BLaER1 (cell line): ENCODE data around the gene PDE10A.

Experiments used
- H3K27ac ChIP-seq: shearing (Covaris generic); formaldehyde crosslinking; 2 replicates; pipeline ENCODE4 v1.8.1; 2022
- H3K27me3 ChIP-seq: shearing (Covaris generic); formaldehyde crosslinking; 2 replicates; pipeline ENCODE4 v1.8.1; 2022
- H3K36me3 ChIP-seq: shearing (Covaris generic); formaldehyde crosslinking; 2 replicates; pipeline ENCODE4 v1.8.1; 2022
- H3K4me1 ChIP-seq: shearing (Covaris generic); formaldehyde crosslinking; 2 replicates; pipeline ENCODE4 v1.8.1; 2022
- H3K4me2 ChIP-seq: shearing (Covaris generic); formaldehyde crosslinking; 2 replicates; pipeline ENCODE4 v1.8.1; 2022
- H3K4me3 ChIP-seq: shearing (Covaris generic); formaldehyde crosslinking; 2 replicates; pipeline ENCODE4 v1.8.1; 2022
- H3K9ac ChIP-seq: shearing (Covaris generic); formaldehyde crosslinking; 2 replicates; pipeline ENCODE4 v1.8.1; 2022
- H3K9me3 ChIP-seq: shearing (Covaris generic); formaldehyde crosslinking; 2 replicates; pipeline ENCODE4 v1.8.1; 2022
- H4K20me1 ChIP-seq: shearing (Covaris generic); formaldehyde crosslinking; 2 replicates; pipeline ENCODE4 v1.8.1; 2022
- Cebpa-rat ChIP-seq: shearing (Covaris generic); IDR thresholded peaks from 2 replicates; pipeline ENCODE4 v1.8.1; 2022

Gene PDE10A

DNA sequence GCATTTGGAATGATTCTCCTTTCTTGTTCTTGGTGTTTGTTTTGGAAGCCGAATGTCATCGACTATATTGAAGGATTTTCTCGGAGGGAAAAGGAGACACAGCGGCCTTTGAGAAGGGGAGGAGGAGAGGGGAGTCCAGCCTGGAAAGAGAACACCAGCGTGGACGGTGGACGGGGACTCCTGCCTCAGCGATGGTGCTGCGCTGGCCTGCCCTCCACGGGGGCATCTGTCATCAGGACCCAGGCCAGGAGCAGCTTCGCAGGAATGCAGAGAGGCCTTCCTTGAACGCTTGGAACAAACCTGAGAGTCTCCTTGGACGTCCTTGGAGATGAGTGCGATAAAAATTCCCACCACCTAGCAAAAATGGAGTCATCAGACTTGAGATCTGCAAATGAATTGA is 345.3 kb downstream of the PDE10A start:
- Histone ChIP-seq H3K4me3 (no peak overlapping the region), H3K36me3 (no peaks in the 10 kb centered on the region), H3K9me3 (peaks cover 14% of the 10 kb centered on the region), H4K20me1 (no peaks in the 10 kb centered on the region), H3K27ac (no peak overlapping the region), H3K27me3 (no peaks in the 10 kb centered on the region), H3K9ac (no peak overlapping the region), H3K4me2 (no peak overlapping the region), H3K4me1 (no peaks in the 10 kb centered on the region)
- no peak for TF ChIP-seq Cebpa-rat

DNA sequence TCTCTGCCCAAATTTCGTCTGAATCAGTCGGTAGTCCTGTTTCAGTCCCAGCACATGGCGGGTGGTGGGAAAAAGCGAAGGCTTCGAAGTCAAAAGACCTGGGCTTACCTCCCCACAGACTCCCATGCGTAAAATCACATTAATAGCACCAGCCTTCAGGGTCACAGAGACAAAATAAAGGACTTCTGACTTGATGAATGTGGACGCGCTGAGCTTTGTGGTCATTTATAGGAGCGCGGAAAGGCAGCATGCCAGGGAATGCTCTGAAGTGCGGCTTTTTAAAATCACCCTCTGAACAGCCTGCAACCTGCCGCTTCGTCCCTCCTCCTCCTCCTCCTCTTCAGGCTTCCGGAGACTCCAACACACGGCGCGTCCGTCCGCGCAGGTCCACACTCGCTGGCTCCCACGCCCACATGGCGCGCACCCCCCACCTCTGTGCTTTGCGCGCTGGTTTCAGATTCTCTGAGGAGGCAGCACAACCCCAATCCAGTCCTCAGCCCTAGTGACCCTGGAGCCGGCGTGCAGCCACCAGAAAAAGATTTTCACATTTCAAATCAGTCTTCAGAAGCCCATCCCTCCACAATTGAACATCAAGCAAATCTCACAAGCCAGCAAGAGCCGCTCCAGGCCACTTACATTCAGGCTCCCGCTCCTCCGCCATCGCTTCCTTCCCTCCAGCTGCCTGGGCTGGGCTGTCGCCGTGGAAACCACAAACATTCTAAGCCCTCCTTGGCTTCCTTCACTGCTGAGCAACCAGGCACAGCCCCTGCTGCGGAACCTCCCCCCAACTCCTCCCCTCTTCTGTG is 353.9 kb downstream of the PDE10A start, which contains the start of gene C6orf118:
Gene C6orf118, minus strand, starts transcription at position 680 of the 806 bp plus-strand sequence. Its CDS starts 19 bp downstream, at position 661.
- Histone ChIP-seq H3K4me1 (peaks cover 10% of the 10 kb centered on the region), H3K9me3 (no peaks in the 10 kb centered on the region), H4K20me1 (no peaks in the 10 kb centered on the region), H3K27me3 (no peaks in the 10 kb centered on the region), H3K4me2 (peak within 1 kb of the TSS; percentile 56), H3K36me3 (no peaks in the 10 kb centered on the region), H3K27ac (no peak within 1 kb of the TSS), H3K4me3 (no peak within 1 kb of the TSS), H3K9ac (no peak within 1 kb of the TSS)
- TF ChIP-seq Cebpa-rat = no peak

GRCh38 chr6:165306955-165307354 is 356.1 kb downstream of the PDE10A start:
- H3K4me3 ChIP-seq = no peak overlapping the region
- no peaks in the 10 kb centered on the region for H3K9me3 ChIP-seq
- no peak overlapping the region for H3K4me2 ChIP-seq
- TF ChIP-seq Cebpa-rat = no peak
- no peaks in the 10 kb centered on the region for H4K20me1 ChIP-seq
- H3K4me1 ChIP-seq = peaks cover 10% of the 10 kb centered on the region
- H3K27me3 ChIP-seq = no peaks in the 10 kb centered on the region
- H3K36me3 ChIP-seq = no peaks in the 10 kb centered on the region
- H3K27ac ChIP-seq = no peak overlapping the region
- H3K9ac ChIP-seq = no peak overlapping the region

GRCh38 chr6:165301372-165302246 is 361.4 kb downstream of the PDE10A start:
- Histone ChIP-seq H3K27ac (no peak overlapping the region), H3K4me1 (no peaks in the 10 kb centered on the region), H3K4me2 (no peak overlapping the region), H3K4me3 (no peak overlapping the region), H3K36me3 (no peaks in the 10 kb centered on the region), H3K9ac (no peak overlapping the region), H3K9me3 (no peaks in the 10 kb centered on the region), H4K20me1 (no peaks in the 10 kb centered on the region), H3K27me3 (no peaks in the 10 kb centered on the region)
- TF ChIP-seq Cebpa-rat = no peak

DNA sequence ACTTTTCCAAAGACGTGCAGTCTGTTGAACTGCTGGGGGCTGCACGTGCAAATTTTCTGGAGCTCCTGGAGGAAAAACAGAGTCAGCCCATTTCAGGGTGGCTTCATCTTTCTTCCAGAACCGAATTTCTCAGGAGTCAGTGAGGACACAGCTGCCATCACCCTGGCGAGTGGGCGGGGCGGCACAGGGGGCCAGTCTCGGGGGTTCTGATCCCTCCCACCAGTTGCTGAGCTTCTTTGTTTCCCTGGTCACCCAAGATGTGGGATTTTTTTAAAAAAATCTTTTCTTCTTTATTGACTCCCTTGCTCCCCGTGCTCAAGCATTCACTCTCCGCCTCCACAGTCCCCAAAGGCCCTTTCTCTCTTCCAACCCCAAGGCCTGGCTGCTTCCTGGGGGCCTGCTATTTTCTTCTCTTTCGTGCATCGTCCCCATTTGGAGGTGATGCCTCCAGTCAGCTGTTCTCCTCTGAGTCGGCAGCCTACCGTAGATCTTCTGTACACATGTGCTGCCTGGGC is 362.6 kb downstream of the PDE10A start:
- Histone ChIP-seq H3K9me3 (no peaks in the 10 kb centered on the region), H3K27me3 (no peaks in the 10 kb centered on the region), H3K27ac (no peak overlapping the region), H3K36me3 (no peaks in the 10 kb centered on the region), H3K4me2 (no peak overlapping the region), H3K4me3 (no peak overlapping the region), H4K20me1 (no peaks in the 10 kb centered on the region), H3K9ac (no peak overlapping the region), H3K4me1 (no peaks in the 10 kb centered on the region)
- TF ChIP-seq Cebpa-rat = no peak

- Histone ChIP-seq H3K9ac (no peak overlapping the region), H3K4me1 (no peaks in the 10 kb centered on the region), H3K36me3 (no peaks in the 10 kb centered on the region), H3K9me3 (no peaks in the 10 kb centered on the region), H3K27ac (no peak overlapping the region), H3K4me3 (no peak overlapping the region), H4K20me1 (no peaks in the 10 kb centered on the region), H3K27me3 (no peaks in the 10 kb centered on the region), H3K4me2 (no peak overlapping the region)
- TF ChIP-seq Cebpa-rat = no peak
These were observed 364.2 kb downstream of the PDE10A start for GRCh38 chr6:165298875-165299274.

- H3K36me3 ChIP-seq = no peaks in the 10 kb centered on the region
- no peaks in the 10 kb centered on the region for H4K20me1 ChIP-seq
- H3K4me1 ChIP-seq = no peaks in the 10 kb centered on the region
- no peak overlapping the region for H3K4me2 ChIP-seq
- no peak overlapping the region for H3K4me3 ChIP-seq
- H3K9ac ChIP-seq = no peak overlapping the region
- no peak for TF ChIP-seq Cebpa-rat
- H3K9me3 ChIP-seq = no peaks in the 10 kb centered on the region
- no peaks in the 10 kb centered on the region for H3K27me3 ChIP-seq
- H3K27ac ChIP-seq = no peak overlapping the region
These were observed 364.6 kb downstream of the PDE10A start for GRCh38 chr6:165298402-165298801.

- H4K20me1 ChIP-seq = no peaks in the 10 kb centered on the region
- no peak overlapping the region for H3K4me3 ChIP-seq
- H3K27ac ChIP-seq = no peak overlapping the region
- no peaks in the 10 kb centered on the region for H3K36me3 ChIP-seq
- H3K9me3 ChIP-seq = no peaks in the 10 kb centered on the region; the same call in 1 of the 2 replicates
- H3K9ac ChIP-seq = no peak overlapping the region
- no peaks in the 10 kb centered on the region for H3K27me3 ChIP-seq
- TF ChIP-seq Cebpa-rat = no peak
- H3K4me1 ChIP-seq = no peaks in the 10 kb centered on the region
- no peak overlapping the region for H3K4me2 ChIP-seq
These were observed 370.4 kb downstream of the PDE10A start for GRCh38 chr6:165292657-165293056.
